Measurements from ENCODE around the gene KRT13. TPM values are rescaled to one million over a fixed set of nuclear protein-coding genes. Genes with fewer than 3 reads are reported as not detected.

Gene KRT13
- total RNA-seq, 1 experiment from 2014 or later = 1.4 TPM

DNA sequence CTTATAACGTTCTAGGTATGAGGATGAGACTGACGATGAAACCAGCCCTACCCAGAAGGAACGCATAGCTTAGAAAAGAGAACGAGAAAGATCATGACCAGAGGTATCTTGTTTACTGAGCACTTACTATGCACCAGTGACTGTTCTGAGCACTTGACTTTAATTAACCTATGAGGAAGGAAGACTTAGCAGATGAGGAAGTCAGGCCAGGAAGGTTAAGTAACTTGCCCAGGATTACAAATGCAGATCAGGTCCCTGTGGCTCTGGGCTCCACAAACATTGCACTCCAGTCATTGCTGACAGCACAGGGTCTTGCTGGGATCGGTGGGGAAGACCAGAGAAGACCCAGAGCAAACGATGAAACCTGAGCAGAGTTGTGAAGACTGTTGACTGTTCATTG lies 7.1 kb downstream of the KRT13 start:
- Histone ChIP-seq H3K79me2 (ENCODE audit: low read length) (no peaks in the 10 kb centered on the region), H2AFZ (ENCODE audit: low read length) (no peak overlapping the region), H3K27me3 (ENCODE audit: low read length) (no peaks in the 10 kb centered on the region), H3K4me2 (ENCODE audit: low read length) (no peak overlapping the region), H3F3A (ENCODE audit: low read length, unreplicated experiment) (no peaks in the 10 kb centered on the region), H3K4me1 (ENCODE audit: insufficient read depth, low read length) (peaks cover 41% of the 10 kb centered on the region), H3K27ac (ENCODE audit: low read length) (no peak overlapping the region), H3K36me3 (ENCODE audit: low read depth, low read length) (no peaks in the 10 kb centered on the region), H3K9me2 (replicated peaks; ENCODE audit: low read length) (no peaks in the 10 kb centered on the region), H3K9me3 (ENCODE audit: low read length) (no peaks in the 10 kb centered on the region), H3K4me3 (ENCODE audit: low read length) (no peak overlapping the region), H4K20me1 (ENCODE audit: low read length) (no peaks in the 10 kb centered on the region), H3K9ac (ENCODE audit: low read length) (no peak overlapping the region)
- BruUV-seq (replicated peaks) = no TSS peak
- no peak for ATAC-seq
- TF ChIP-seq EZH2phosphoT487 (IDR thresholded peaks at IDR 0.05; ENCODE audit: borderline replicate concordance, low read length) (no peak), EZH2 (IDR thresholded peaks at IDR 0.05; ENCODE audit: low read length, unreplicated experiment) (no peak)
- TF ChIP-seq, protein P1, sequence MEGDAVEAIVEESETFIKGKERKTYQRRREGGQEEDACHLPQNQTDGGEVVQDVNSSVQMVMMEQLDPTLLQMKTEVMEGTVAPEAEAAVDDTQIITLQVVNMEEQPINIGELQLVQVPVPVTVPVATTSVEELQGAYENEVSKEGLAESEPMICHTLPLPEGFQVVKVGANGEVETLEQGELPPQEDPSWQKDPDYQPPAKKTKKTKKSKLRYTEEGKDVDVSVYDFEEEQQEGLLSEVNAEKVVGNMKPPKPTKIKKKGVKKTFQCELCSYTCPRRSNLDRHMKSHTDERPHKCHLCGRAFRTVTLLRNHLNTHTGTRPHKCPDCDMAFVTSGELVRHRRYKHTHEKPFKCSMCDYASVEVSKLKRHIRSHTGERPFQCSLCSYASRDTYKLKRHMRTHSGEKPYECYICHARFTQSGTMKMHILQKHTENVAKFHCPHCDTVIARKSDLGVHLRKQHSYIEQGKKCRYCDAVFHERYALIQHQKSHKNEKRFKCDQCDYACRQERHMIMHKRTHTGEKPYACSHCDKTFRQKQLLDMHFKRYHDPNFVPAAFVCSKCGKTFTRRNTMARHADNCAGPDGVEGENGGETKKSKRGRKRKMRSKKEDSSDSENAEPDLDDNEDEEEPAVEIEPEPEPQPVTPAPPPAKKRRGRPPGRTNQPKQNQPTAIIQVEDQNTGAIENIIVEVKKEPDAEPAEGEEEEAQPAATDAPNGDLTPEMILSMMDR (conservative IDR thresholded peaks at IDR 0.05; ENCODE audit: low read depth, low read length) = no peak
- intact Hi-C loops (cut with micrococcal nuclease) = loop anchor here (10.0 kb wide), 1 partner anchor 173 kb away; no protein-coding TSS in a partner anchor
- no peak for DNase-seq
- ChIA-PET CTCF (interaction anchor here (0.5 kb wide), 1 partner anchor 79 kb away, joined by 3 read pairs; no protein-coding TSS in a partner anchor), POLR2A (ENCODE audit: unreplicated experiment) (no interaction called here)

DNA sequence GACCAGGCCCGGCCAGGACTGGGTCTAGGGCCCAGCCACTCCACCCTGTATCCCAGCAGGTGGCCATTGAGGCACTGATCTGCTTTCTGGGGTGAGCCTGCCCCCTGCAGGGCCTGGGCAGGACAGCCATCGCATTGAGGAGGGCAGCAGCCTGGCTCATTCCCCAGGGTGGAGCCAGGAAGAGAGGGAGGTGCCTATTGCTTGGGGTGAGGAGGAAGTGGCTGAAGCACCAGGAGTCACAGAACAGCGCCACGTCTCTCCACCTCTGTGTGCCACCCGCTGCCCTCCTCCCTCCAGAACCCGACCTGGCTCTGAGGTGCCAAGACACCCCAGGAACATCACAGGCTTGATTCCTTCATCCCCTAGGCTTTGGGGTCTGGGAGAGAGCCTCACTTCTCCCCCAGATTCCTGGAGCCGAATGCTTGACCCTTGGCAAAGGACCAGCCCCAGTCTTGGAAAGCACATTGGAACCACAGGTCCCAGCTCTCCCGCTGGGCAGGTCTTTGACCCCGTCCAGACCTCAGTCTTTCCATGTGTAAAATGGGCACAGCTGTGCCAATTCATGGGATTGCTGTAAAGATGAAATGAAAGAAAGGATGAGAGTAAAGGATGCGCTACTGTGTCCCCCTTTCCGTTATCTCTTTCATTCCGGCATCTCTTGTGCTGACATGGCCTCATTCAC lies 8.5 kb downstream of the KRT13 start:
- intact Hi-C loops (cut with micrococcal nuclease) = loop anchor here (10.0 kb wide), 1 partner anchor 172 kb away; no protein-coding TSS in a partner anchor
- ChIA-PET POLR2A (ENCODE audit: unreplicated experiment) (no interaction called here), CTCF (interaction anchor here (1.0 kb wide), 1 partner anchor 151 kb away, joined by 6 read pairs; no protein-coding TSS in a partner anchor)
- no peaks in the 10 kb centered on the region for H3K79me2 ChIP-seq (ENCODE audit: low read length)
- H3K9me2 ChIP-seq (replicated peaks; ENCODE audit: low read length) = no peaks in the 10 kb centered on the region
- DNase-seq (peak; percentile 84), ATAC-seq (peak; percentile 77)
- H3F3A ChIP-seq (ENCODE audit: low read length, unreplicated experiment) = no peaks in the 10 kb centered on the region
- peak overlapping the region; percentile 29 for H3K27ac ChIP-seq (ENCODE audit: low read length)
- H3K9me3 ChIP-seq (ENCODE audit: low read length) = no peaks in the 10 kb centered on the region
- TF ChIP-seq, protein P1 (conservative IDR thresholded peaks at IDR 0.05; ENCODE audit: low read depth, low read length) = peak; percentile 86
- TF ChIP-seq EZH2 (IDR thresholded peaks at IDR 0.05; ENCODE audit: low read length, unreplicated experiment) (no peak), EZH2phosphoT487 (IDR thresholded peaks at IDR 0.05; ENCODE audit: borderline replicate concordance, low read length) (no peak)
- peaks cover 41% of the 10 kb centered on the region for H3K4me1 ChIP-seq (ENCODE audit: insufficient read depth, low read length)
- peak overlapping the region; percentile 21; the same call in 1 of the 2 replicates for H3K4me2 ChIP-seq (ENCODE audit: low read length)
- H3K36me3 ChIP-seq (ENCODE audit: low read depth, low read length) = no peaks in the 10 kb centered on the region
- no peaks in the 10 kb centered on the region for H3K27me3 ChIP-seq (ENCODE audit: low read length)
- no peak overlapping the region for H2AFZ ChIP-seq (ENCODE audit: low read length)
- no peaks in the 10 kb centered on the region for H4K20me1 ChIP-seq (ENCODE audit: low read length)
- peak overlapping the region; percentile 33; the same call in 1 of the 2 replicates for H3K9ac ChIP-seq (ENCODE audit: low read length)
- H3K4me3 ChIP-seq (ENCODE audit: low read length) = no peak overlapping the region
- BruUV-seq (replicated peaks) = TSS peak; percentile 92

DNA sequence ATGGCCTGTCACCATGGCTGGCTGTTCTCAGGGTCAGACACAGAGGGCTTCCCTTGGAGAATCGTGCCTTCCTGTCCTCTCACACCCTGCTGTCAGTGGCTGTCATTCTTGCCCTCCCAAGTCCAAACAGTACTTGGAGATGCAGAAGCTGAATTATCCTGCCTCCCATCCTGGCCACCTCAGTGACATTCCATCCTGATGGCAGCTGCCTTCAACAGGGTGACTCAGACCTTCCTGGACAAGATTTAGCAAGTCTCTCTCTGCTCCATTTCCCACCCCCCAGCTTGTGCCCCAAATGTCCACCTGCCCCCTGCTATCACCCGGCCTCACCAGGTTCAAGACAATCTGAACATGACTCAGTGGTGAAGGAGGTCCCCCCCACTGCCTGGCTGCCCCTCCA lies 10.9 kb downstream of the KRT13 start:
- Histone ChIP-seq H2AFZ (ENCODE audit: low read length) (no peak overlapping the region), H3K4me3 (ENCODE audit: low read length) (no peak overlapping the region), H4K20me1 (ENCODE audit: low read length) (no peaks in the 10 kb centered on the region), H3K9ac (ENCODE audit: low read length) (no peak overlapping the region), H3K36me3 (ENCODE audit: low read depth, low read length) (no peaks in the 10 kb centered on the region), H3K27me3 (ENCODE audit: low read length) (no peaks in the 10 kb centered on the region), H3K79me2 (ENCODE audit: low read length) (no peaks in the 10 kb centered on the region), H3K9me2 (replicated peaks; ENCODE audit: low read length) (no peaks in the 10 kb centered on the region), H3K4me1 (ENCODE audit: insufficient read depth, low read length) (peaks cover 27% of the 10 kb centered on the region), H3K9me3 (ENCODE audit: low read length) (no peaks in the 10 kb centered on the region), H3K4me2 (ENCODE audit: low read length) (no peak overlapping the region), H3F3A (ENCODE audit: low read length, unreplicated experiment) (no peaks in the 10 kb centered on the region), H3K27ac (ENCODE audit: low read length) (no peak overlapping the region)
- DNase-seq (peak; percentile 51), ATAC-seq (peak; percentile 18; the same call in 1 of the 2 replicates)
- CTCF ChIA-PET = interaction anchor here (0.6 kb wide), 1 partner anchor 586 kb away, joined by 3 read pairs; no protein-coding TSS in a partner anchor
- BruUV-seq (replicated peaks) = no TSS peak
- intact Hi-C loops (cut with micrococcal nuclease) = loop anchor here (10.0 kb wide), 1 partner anchor 170 kb away; no protein-coding TSS in a partner anchor
- POLR2A ChIA-PET (ENCODE audit: unreplicated experiment) = no interaction called here
- TF ChIP-seq, protein P1 (conservative IDR thresholded peaks at IDR 0.05; ENCODE audit: low read depth, low read length) = no peak
- TF ChIP-seq EZH2phosphoT487 (IDR thresholded peaks at IDR 0.05; ENCODE audit: borderline replicate concordance, low read length) (no peak), EZH2 (IDR thresholded peaks at IDR 0.05; ENCODE audit: low read length, unreplicated experiment) (no peak)

Measured in PC-3 (cell line).